Activated CD4-positive, alpha-beta T cell treated with anti-CD3 and anti-CD28 coated beads, Interleukin-2, amount 10 ng/mL, durations not matched to agents 7 days and 5 days (primary cell): Measurements from ENCODE around the gene COLEC12. TPM values are rescaled to one million over a fixed set of nuclear protein-coding genes. Genes with fewer than 3 reads are reported as not detected.

Source experiments
- CTCF ChIA-PET: fragments of 350-600 bp; sonication (Branson Sonifier 250); formaldehyde crosslinking; loops from one replicate; lab custom pipeline; 2021; ENCODE audit warnings: antibody characterized with exemption; lab: Charles Lee
- POLR2A ChIA-PET: fragments of 350-600 bp; sonication (Branson Sonifier 250); formaldehyde crosslinking; loops from one replicate; lab custom pipeline; 2021; ENCODE audit warnings: antibody characterized with exemption; lab: Charles Lee
- DNase-seq: peaks from one replicate; pipeline ENCODE4 v3.0.0-alpha.2; 2020
- H3K27ac Mint-ChIP-seq: one replicate; pipeline ENCODE4 v1.8.0; 2021; ENCODE audit warnings: mild to moderate bottlenecking, moderate library complexity, mixed read lengths
- H3K27me3 Mint-ChIP-seq: one replicate; pipeline ENCODE4 v1.8.0; 2021; ENCODE audit warnings: mixed read lengths
- H3K36me3 Mint-ChIP-seq: one replicate; pipeline ENCODE4 v1.8.0; 2021; ENCODE audit warnings: low read depth, mixed read lengths
- H3K4me1 Mint-ChIP-seq: one replicate; pipeline ENCODE4 v1.8.0; 2021; ENCODE audit warnings: mixed read lengths
- H3K4me3 Mint-ChIP-seq: one replicate; pipeline ENCODE4 v1.8.0; 2021; ENCODE audit warnings: mild to moderate bottlenecking, moderate library complexity, mixed read lengths
- H3K9me3 Mint-ChIP-seq: one replicate; pipeline ENCODE4 v1.8.0; 2021; ENCODE audit warnings: mixed read lengths
- total RNA-seq, 2 experiments: library from RNA; stranded (reverse); gene quantifications; one replicate each; pipeline ENCODE4 v1.2.3, GENCODE V29; 2021

COLEC12 gene
- total RNA-seq, 2 experiments from 2014 or later = not detected

GRCh38 chr18:332007-332406 lies 168.5 kb downstream of the COLEC12 start:
- no peak for DNase-seq
- no peaks in the 10 kb centered on the region for H3K36me3 Mint-ChIP-seq
- ChIA-PET POLR2A (no interaction called here), CTCF (no interaction called here)
- H3K27ac Mint-ChIP-seq = no peak overlapping the region
- H3K27me3 Mint-ChIP-seq = no peaks in the 10 kb centered on the region
- H3K9me3 Mint-ChIP-seq = no peaks in the 10 kb centered on the region
- H3K4me3 Mint-ChIP-seq = no peak overlapping the region
- no peaks in the 10 kb centered on the region for H3K4me1 Mint-ChIP-seq

- H3K4me3 Mint-ChIP-seq = no peak overlapping the region
- H3K36me3 Mint-ChIP-seq = no peaks in the 10 kb centered on the region
- no peaks in the 10 kb centered on the region for H3K4me1 Mint-ChIP-seq
- no peaks in the 10 kb centered on the region for H3K9me3 Mint-ChIP-seq
- DNase-seq = no peak
- no peaks in the 10 kb centered on the region for H3K27me3 Mint-ChIP-seq
- H3K27ac Mint-ChIP-seq = no peak overlapping the region
- CTCF ChIA-PET = no interaction called here
- POLR2A ChIA-PET = no interaction called here
Measured at GRCh38 chr18:331221-331821, 169.2 kb downstream of the COLEC12 start.

- POLR2A ChIA-PET = no interaction called here
- CTCF ChIA-PET = no interaction called here
- no peaks in the 10 kb centered on the region for H3K27me3 Mint-ChIP-seq
Measured at GRCh38 chr18:328928-329327, 171.6 kb downstream of the COLEC12 start.

GRCh38 chr18:326846-327245 lies 173.7 kb downstream of the COLEC12 start:
- CTCF ChIA-PET = no interaction called here
- H3K27ac Mint-ChIP-seq = no peak overlapping the region
- H3K36me3 Mint-ChIP-seq = no peaks in the 10 kb centered on the region
- H3K4me1 Mint-ChIP-seq = peaks cover 9% of the 10 kb centered on the region
- POLR2A ChIA-PET = no interaction called here
- no peak for DNase-seq
- H3K9me3 Mint-ChIP-seq = no peaks in the 10 kb centered on the region
- H3K4me3 Mint-ChIP-seq = no peak overlapping the region
- H3K27me3 Mint-ChIP-seq = no peaks in the 10 kb centered on the region

More at GRCh38 chr18:328928-329327, 171.6 kb downstream of the COLEC12 start:
- no peak for DNase-seq
- H3K9me3 Mint-ChIP-seq = no peaks in the 10 kb centered on the region
- no peaks in the 10 kb centered on the region for H3K36me3 Mint-ChIP-seq
- H3K4me3 Mint-ChIP-seq = no peak overlapping the region
- no peaks in the 10 kb centered on the region for H3K4me1 Mint-ChIP-seq
- no peak overlapping the region for H3K27ac Mint-ChIP-seq

GRCh38 chr18:323253-323622 lies 177.3 kb downstream of the COLEC12 start:
- H3K27me3 Mint-ChIP-seq = peaks cover 3% of the 10 kb centered on the region
- H3K36me3 Mint-ChIP-seq = no peaks in the 10 kb centered on the region
- no peak overlapping the region for H3K4me3 Mint-ChIP-seq
- no peak overlapping the region for H3K27ac Mint-ChIP-seq
- H3K9me3 Mint-ChIP-seq = no peaks in the 10 kb centered on the region
- H3K4me1 Mint-ChIP-seq = peaks cover 9% of the 10 kb centered on the region
- ChIA-PET POLR2A (no interaction called here), CTCF (no interaction called here)
- DNase-seq = no peak

DNA sequence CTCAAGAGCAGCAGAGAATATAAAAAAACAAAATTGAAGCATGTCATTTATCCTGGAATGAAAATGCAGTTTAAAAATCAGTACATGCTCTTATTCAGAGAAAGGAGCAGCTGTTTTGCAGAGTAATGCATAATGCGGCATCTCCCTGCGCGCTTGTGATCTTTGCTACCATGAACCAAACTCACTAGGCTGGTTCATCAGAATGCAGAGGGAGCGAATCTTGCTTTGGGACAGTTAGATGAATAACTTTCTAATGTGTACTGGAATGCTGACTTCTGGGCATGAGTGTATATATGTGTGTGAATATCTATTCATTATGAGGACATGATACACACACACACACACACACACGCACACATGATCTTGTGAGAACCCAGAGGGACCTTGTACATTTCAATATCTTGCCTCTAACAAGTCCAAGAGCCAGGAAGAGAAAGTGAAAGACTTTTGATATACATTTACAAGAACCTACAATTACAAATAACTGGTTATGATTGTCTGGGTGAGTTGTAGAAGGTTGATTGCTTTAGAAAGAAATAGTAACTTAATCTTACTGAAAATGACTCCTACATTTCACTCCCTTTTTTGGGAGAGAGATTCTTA lies 178.5 kb downstream of the COLEC12 start:
- POLR2A ChIA-PET = no interaction called here
- peaks cover 9% of the 10 kb centered on the region for H3K4me1 Mint-ChIP-seq
- H3K27ac Mint-ChIP-seq = no peak overlapping the region
- DNase-seq = no peak
- no peaks in the 10 kb centered on the region for H3K9me3 Mint-ChIP-seq
- CTCF ChIA-PET = no interaction called here
- peaks cover 3% of the 10 kb centered on the region for H3K27me3 Mint-ChIP-seq
- no peaks in the 10 kb centered on the region for H3K36me3 Mint-ChIP-seq
- no peak overlapping the region for H3K4me3 Mint-ChIP-seq

- peaks cover 9% of the 10 kb centered on the region for H3K4me1 Mint-ChIP-seq
- CTCF ChIA-PET = no interaction called here
- no peaks in the 10 kb centered on the region for H3K9me3 Mint-ChIP-seq
Measured at GRCh38 chr18:320155-320554, 180.3 kb downstream of the COLEC12 start.

GRCh38 chr18:319720-320119 lies 180.8 kb downstream of the COLEC12 start:
- ChIA-PET CTCF (no interaction called here), POLR2A (no interaction called here)
- H3K9me3 Mint-ChIP-seq = no peaks in the 10 kb centered on the region
- no peak overlapping the region for H3K27ac Mint-ChIP-seq
- no peaks in the 10 kb centered on the region for H3K36me3 Mint-ChIP-seq
- H3K4me1 Mint-ChIP-seq = peaks cover 9% of the 10 kb centered on the region
- H3K27me3 Mint-ChIP-seq = peaks cover 3% of the 10 kb centered on the region
- H3K4me3 Mint-ChIP-seq = no peak overlapping the region
- no peak for DNase-seq

More at GRCh38 chr18:320155-320554, 180.3 kb downstream of the COLEC12 start:
- Mint-ChIP-seq H3K27me3 (peaks cover 3% of the 10 kb centered on the region), H3K36me3 (no peaks in the 10 kb centered on the region), H3K27ac (no peak overlapping the region), H3K4me3 (no peak overlapping the region)
- DNase-seq = no peak
- POLR2A ChIA-PET = no interaction called here

GRCh38 chr18:318791-319291 lies 181.7 kb downstream of the COLEC12 start:
- peaks cover 3% of the 10 kb centered on the region for H3K27me3 Mint-ChIP-seq

GRCh38 chr18:317618-318017 lies 182.9 kb downstream of the COLEC12 start:
- no peak overlapping the region for H3K4me3 Mint-ChIP-seq
- no peak for DNase-seq
- CTCF ChIA-PET = no interaction called here

More at GRCh38 chr18:318791-319291, 181.7 kb downstream of the COLEC12 start:
- ChIA-PET CTCF (no interaction called here), POLR2A (no interaction called here)
- no peaks in the 10 kb centered on the region for H3K36me3 Mint-ChIP-seq
- H3K4me1 Mint-ChIP-seq = peaks cover 9% of the 10 kb centered on the region
- no peaks in the 10 kb centered on the region for H3K9me3 Mint-ChIP-seq
- H3K27ac Mint-ChIP-seq = no peak overlapping the region
- H3K4me3 Mint-ChIP-seq = no peak overlapping the region
- DNase-seq = no peak

GRCh38 chr18:316393-316792 lies 184.1 kb downstream of the COLEC12 start:
- CTCF ChIA-PET = interaction anchor here (1.3 kb wide), 1 partner anchor 20 kb away, joined by 3 read pairs; no protein-coding TSS in a partner anchor
- no peak overlapping the region for H3K27ac Mint-ChIP-seq
- no peak for DNase-seq
- H3K27me3 Mint-ChIP-seq = peaks cover 3% of the 10 kb centered on the region
- POLR2A ChIA-PET = no interaction called here
- H3K36me3 Mint-ChIP-seq = no peaks in the 10 kb centered on the region
- H3K4me3 Mint-ChIP-seq = no peak overlapping the region
- H3K9me3 Mint-ChIP-seq = no peaks in the 10 kb centered on the region
- no peaks in the 10 kb centered on the region for H3K4me1 Mint-ChIP-seq

More at GRCh38 chr18:317618-318017, 182.9 kb downstream of the COLEC12 start:
- H3K27me3 Mint-ChIP-seq = peaks cover 3% of the 10 kb centered on the region
- POLR2A ChIA-PET = no interaction called here
- no peaks in the 10 kb centered on the region for H3K9me3 Mint-ChIP-seq
- H3K4me1 Mint-ChIP-seq = peaks cover 7% of the 10 kb centered on the region
- no peaks in the 10 kb centered on the region for H3K36me3 Mint-ChIP-seq
- no peak overlapping the region for H3K27ac Mint-ChIP-seq

GRCh38 chr18:313931-314330 lies 186.6 kb downstream of the COLEC12 start:
- no peaks in the 10 kb centered on the region for H3K9me3 Mint-ChIP-seq
- POLR2A ChIA-PET = no interaction called here
- peaks cover 2% of the 10 kb centered on the region for H3K27me3 Mint-ChIP-seq
- no peak overlapping the region for H3K4me3 Mint-ChIP-seq
- CTCF ChIA-PET = interaction anchor here (0.9 kb wide), 1 partner anchor 17 kb away, joined by 3 read pairs; no protein-coding TSS in a partner anchor
- no peak overlapping the region for H3K27ac Mint-ChIP-seq
- no peaks in the 10 kb centered on the region for H3K4me1 Mint-ChIP-seq
- DNase-seq = no peak
- no peaks in the 10 kb centered on the region for H3K36me3 Mint-ChIP-seq

- H3K36me3 Mint-ChIP-seq = no peaks in the 10 kb centered on the region
- H3K4me3 Mint-ChIP-seq = no peak overlapping the region
Measured at GRCh38 chr18:312415-312814, 188.1 kb downstream of the COLEC12 start.

More at GRCh38 chr18:312415-312814, 188.1 kb downstream of the COLEC12 start:
- H3K9me3 Mint-ChIP-seq = no peaks in the 10 kb centered on the region
- DNase-seq = no peak
- H3K4me1 Mint-ChIP-seq = no peaks in the 10 kb centered on the region
- H3K27me3 Mint-ChIP-seq = peaks cover 2% of the 10 kb centered on the region
- POLR2A ChIA-PET = no interaction called here
- H3K27ac Mint-ChIP-seq = no peak overlapping the region
- CTCF ChIA-PET = no interaction called here
